Colon (tissue), 2 donors: ENCODE results near the gene KLRC2.
"Not testable (repeated sequence)": the region's sequence is repeated elsewhere in the genome, so short reads cannot be mapped to it uniquely, and the experiment has no call there.

Experiments
- FAIRE-seq: peaks from 2 replicates; lab custom pipeline; 2012; peaks lifted over from hg19 to GRCh38; lab: Jason Lieb, UNC
- donor health status: control.
- donor health status: control.

The KLRC2 gene

DNA sequence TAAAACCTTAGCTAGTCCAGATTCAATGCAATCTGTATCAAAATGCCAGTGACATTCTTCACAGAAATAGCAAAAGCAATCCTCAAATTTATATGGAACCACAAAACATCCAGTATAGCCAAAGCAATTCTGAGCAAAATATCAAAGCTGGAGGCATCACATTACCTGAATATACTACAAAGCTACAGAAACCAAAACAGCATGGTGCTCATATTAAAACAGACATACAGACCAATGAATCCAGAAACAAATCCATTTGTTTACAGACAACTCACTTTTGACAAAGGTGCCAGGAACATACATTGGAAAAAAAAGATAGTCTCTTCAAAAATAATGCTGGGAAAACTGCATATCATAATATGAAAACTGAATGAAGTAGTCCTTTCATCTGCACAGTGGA lies 31.0 kb downstream of the KLRC2 start:
- FAIRE-seq: no peak

DNA sequence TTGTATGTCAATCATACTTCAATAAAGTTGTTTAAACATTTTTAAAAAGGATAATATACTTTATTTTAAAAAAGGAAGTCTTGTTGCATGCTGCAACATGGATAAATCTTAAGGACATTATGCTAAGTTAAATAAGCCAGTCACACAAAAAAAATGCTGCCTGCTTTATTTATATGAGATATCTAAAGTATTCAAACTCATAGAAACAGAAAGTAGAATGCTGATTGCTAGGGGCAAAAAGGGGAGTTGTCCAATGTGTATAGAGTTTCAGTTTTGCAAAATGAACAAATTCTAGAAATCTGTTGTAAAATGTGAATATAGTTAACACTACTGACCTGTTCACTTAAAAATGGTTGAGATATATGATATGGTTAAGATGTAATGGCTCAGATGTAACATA lies 35.0 kb downstream of the KLRC2 start:
- no peak for FAIRE-seq

GRCh38 chr12:10398168-10398567 lies 37.6 kb downstream of the KLRC2 start:
- no peak for FAIRE-seq

DNA sequence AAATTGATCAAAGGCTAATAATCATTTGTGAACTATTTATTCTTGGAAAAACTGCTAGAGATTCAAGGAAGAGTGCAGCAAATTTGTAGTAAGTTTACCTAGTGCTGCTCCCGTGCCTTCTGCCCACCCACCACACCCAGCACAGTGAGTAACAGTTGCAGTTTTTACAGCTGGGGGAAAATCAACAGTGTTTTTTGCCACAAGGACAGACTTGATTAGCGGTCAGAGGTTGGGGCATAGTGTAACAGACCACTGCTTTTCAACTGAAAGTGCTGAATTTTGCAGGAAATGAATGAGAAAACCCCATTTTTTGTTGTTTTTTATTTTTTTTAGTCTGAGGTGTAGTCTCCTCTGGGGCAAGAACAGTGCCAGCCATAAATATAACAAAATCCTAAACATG lies 38.5 kb downstream of the KLRC2 start:
- no peak for FAIRE-seq

- not testable (repeated sequence) for FAIRE-seq
Observed at GRCh38 chr12:10396176-10396575, 39.6 kb downstream of the KLRC2 start.

- FAIRE-seq: no peak
Observed at GRCh38 chr12:10395390-10395998, 40.3 kb downstream of the KLRC2 start.

DNA sequence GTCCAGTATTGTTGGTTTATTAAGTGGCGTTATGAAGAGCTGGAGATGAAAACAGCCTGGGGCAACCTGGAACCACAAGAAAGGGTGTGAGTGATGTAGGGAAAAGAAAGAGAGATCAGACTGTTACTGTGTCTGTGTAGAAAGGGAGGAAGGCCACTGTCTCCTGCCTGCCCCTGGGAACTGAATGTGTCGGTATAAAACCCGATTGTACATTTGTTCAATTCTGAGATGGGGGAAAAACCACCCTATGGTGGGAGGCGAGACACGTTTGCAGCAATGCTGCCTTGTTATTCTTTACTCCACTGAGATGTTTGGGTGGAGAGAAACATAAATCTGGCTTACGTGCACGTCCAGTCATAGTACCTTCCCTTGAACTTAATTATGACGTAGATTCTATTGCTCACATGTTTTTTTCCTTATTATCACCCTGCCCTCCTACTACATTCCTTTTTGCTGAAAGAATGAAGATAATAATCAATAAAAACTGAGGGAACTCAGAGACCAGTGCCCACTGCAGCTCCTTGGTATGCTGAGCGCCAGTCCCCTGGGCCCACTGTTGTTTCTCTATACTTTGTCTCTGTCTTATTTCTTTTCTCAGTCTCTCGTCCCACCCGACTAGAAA lies 41.2 kb downstream of the KLRC2 start:
- not testable (repeated sequence) for FAIRE-seq

GRCh38 chr12:10393291-10393690 lies 42.5 kb downstream of the KLRC2 start:
- no peak for FAIRE-seq

- no peak for FAIRE-seq
Observed at GRCh38 chr12:10392394-10392930, 43.3 kb downstream of the KLRC2 start.

DNA sequence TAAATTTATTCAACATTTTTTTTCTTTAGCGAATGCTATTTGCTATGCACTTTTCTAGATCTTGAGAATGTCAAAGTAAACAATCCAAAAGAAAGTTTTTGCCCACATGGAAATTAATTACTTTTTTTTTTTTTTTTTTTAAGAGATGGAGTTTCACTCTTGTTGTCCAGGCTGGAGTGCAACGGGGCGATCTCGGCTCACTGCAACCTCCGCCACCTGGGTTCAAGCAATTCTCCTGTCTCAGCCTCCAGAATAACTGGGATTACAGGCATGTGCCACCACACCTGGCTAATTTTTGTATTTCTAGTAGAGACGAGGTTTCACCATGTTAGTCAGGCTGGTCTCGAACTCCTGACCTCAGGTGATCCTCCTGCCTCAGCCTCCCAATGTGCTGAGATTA lies 44.8 kb downstream of the KLRC2 start:
- FAIRE-seq: not testable (repeated sequence)

GRCh38 chr12:10389904-10390303 lies 45.9 kb downstream of the KLRC2 start, which contains the start of gene KLRK1:
Gene KLRK1 (minus strand): TSS chr12:10390041. CDS start chr12:10388810, 1,231 bp downstream.
- no peak for FAIRE-seq

DNA sequence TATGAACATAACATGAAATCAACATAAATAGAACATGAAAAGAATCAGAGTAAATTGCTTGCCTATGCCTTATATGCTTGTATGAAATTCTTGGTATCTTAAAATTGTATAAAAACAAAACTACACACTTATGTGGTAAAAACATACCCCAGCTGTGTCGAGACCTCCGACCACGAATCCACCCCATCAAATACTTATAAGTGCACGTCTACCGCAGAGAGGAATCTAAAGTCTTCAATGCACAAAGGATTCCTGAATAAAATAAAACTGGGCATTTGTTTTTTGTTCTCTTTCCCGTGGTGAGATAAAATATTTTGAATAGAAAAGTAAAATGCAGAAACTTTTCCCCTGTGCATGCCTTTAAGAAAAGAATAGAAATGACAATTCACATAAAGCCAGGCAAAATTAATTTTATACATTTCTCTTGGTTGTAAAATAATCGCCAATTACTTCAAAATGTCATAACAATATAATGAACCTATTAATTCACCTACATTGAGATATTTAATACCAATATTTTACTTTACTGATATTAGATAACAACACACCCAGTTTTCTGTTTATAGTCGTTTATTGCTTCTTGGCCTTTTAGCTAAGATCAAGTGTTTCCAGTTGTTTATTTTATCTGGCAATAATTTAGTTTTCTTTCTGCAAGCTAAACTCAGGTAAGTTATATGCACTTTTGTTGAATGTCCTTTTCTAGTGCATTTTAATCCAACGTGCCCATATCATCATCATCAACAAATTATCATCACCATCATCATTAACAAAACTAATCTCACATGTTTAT lies 47.0 kb downstream of the KLRC2 start:
- no peak for FAIRE-seq

- not testable (repeated sequence) for FAIRE-seq
Observed at GRCh38 chr12:10387498-10387897, 48.3 kb downstream of the KLRC2 start.

GRCh38 chr12:10386857-10387256 lies 49.0 kb downstream of the KLRC2 start:
- no peak for FAIRE-seq

DNA sequence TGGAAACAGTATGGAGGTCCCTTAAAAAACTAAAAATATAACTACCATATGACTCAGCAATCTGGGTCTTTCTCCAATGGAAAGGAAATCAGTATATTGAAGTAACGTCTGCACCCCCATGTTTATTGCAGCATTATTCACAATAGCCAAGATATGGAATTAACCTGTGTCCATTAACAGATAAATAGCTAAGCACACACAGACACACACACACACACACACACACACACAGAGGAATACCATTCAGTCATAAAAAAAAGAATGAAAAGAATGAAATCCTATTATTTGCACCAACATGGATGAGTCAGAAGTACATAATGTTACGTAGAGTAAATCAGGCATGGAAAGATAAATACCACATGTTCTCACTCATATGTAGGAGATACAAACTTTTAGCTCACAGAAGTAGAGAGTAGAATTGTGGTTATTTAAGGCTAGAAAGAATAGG lies 50.6 kb downstream of the KLRC2 start:
- FAIRE-seq: no peak

DNA sequence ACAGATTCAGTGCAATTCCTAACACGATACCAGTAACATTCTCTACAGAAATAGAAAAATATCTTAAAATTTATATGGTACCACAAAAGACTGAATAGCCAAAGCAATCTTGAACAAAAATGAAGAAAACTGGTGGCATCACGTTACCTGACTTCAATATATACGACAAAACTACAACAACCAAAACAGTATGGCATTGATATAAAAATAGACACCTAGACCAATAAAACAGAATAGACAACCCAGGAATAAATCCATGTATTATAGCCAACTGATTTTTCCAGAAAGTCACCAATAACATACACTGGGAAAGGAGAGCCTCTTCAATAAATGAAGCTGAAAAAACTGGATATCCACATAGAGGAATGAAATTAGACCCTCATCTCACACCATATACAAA lies 51.6 kb downstream of the KLRC2 start:
- FAIRE-seq: no peak

DNA sequence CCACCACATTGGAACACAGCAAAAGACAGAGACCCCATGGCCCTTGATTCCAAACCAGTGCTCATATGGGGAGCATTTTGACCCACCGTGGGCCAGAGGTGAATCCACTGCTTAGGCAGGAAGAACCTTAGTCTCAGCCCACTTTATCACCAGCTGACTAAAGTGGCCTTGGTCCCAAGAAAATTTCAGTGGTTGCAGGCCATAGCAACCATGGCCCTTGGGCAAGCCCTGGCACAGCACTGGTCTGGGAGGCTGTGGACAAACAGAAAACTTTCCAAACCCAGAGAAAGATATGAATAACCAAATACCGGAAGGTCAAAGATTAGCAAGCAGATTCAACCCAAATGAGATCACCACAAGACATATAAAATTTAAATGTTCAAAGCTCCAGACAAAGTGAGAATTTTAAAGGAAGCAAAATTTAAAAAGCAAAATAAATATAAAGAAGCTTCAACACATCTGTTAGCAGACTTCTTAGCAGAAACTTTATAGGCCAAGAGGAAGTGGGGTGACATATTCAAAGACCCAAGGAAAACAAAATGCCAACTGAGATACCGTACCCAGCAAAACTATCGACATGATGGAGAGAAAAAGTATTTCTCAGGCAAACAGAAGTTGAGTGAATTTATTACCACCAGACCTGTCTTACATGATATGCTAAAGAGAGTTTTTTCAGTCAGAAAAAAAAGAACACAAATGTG lies 53.7 kb downstream of the KLRC2 start:
- no peak for FAIRE-seq
